ENCODE measurements around the gene ARHGAP27.

Gene ARHGAP27

GRCh38 chr17:45431531-45432404, 902 bp downstream of the ARHGAP27 start:
- peak overlapping the region; percentile 62 for H3K4me3 ChIP-seq (ENCODE audit: low read depth, low read length)

DNA sequence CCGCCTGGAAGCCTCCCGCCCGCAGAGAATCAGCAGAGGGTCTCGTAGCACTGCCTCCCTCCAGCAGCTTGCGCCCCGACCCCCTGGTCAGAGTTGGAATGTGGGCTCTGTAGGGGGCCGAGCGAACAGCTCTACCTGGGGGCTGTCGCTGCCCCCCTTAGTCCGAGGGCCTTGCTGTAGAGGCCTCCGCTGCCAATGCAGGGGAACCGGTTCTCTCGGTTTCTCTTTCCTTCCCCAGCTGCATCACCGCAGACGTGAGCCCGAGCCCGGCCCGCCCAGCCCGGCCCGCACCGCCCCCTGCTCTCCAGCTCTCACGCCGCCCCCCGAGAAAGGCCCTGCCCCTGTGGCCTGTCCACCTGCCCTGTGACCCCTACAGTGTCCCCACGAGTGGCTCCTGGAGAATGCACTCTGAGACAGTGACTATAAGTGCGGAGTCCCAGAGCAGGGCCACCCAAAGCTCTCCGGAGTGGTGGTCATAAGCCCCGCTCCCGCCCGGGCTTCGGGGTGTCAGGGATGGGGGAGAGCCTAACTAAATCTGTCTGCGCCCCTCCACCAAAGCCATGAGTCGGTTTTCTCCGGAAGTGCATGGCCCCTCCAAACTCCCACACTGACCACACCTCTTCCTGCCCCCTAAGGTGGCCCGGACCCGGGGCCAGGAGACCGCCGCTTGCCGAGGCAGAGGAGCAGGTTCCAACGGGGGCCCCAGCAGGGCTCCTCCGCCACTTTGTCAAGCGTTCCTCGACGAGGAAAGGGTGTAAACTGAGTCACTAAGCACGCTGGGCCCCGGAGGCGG, 1.7 kb downstream of the ARHGAP27 start:
- peak overlapping the region; percentile 62 for H3K4me3 ChIP-seq (ENCODE audit: low read depth, low read length)

GRCh38 chr17:45430006-45430737, 2.5 kb downstream of the ARHGAP27 start:
- H3K4me3 ChIP-seq (ENCODE audit: low read depth, low read length) = no peak overlapping the region

GRCh38 chr17:45429339-45430005, 3.2 kb downstream of the ARHGAP27 start:
- H3K4me3 ChIP-seq (ENCODE audit: low read depth, low read length) = peak overlapping the region; percentile 10

DNA sequence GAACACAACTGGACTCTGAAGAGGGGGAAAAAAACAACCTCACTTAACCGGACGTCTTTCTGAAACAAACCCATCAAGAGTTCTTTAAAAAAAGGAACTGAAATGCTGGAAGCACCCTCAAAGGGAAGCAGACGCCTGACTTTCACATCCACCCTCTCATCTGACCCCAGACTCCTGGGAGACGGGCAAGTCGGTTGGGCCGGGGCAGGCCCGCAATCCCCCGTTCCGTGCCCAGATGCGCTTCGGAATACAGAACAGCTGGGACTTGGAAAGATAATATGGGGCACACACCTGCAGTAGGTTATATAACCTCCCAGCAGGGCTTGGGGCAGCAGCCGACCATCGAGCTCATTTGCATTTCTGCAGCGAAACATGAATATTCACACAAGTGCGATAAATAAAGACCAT, 3.7 kb downstream of the ARHGAP27 start:
- H3K4me3 ChIP-seq (ENCODE audit: low read depth, low read length) = peak overlapping the region; percentile 10

- H3K4me3 ChIP-seq (ENCODE audit: low read depth, low read length) = no peak overlapping the region
These were observed 4.5 kb downstream of the ARHGAP27 start for GRCh38 chr17:45428050-45428617.

DNA sequence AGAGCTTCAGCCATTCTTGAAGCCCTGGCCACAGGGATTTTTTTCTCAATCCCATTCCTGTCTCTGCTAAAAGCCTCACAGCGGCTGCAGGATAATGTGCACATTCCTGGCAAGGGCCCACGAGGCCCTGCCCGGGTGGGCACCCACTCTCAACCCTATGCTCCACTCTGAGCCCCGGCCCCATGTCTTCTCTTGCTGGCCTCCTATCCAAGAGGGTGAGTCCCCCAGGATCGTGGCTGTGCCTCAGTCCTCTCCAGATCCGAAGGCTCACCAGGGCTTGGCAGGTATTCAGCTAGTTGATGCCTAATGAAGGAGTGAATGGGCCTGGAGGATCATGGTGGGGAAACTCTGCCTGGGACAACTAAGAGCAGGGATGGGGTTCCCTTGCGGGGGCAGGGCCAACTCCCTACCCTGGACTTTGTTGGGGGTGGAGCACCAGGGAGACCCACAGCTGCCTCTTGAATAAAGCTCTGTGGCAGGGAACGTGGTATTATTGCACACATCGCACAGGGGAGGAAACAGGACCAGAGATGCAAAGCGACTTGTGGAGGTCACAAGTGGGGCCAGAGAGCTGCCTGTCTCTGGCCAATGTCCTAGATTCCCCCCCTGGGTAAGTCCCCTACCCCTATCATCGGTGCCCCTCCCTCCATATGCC, 5.4 kb downstream of the ARHGAP27 start:
- H3K4me3 ChIP-seq (ENCODE audit: low read depth, low read length) = no peak overlapping the region

DNA sequence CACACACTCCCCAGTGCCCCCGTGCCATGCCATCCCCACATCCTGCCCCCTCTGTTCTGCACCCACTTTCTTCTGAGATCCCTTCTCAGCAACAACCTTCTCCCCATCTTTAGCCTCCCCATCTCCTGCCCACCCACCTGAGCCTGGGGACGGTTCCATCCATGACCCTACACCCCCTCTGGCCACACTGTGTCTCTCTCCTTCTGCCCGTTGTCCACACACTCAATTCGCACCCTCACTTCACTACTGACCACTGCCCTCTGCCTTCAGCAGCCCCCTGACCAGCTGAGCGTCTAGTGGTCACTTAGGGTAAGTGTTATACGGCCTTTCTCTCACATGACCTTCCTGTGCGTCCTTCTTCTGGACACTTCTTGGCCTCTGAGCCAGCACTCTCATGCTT, 6.1 kb downstream of the ARHGAP27 start:
- H3K4me3 ChIP-seq (ENCODE audit: low read depth, low read length) = no peak overlapping the region

- no peak overlapping the region for H3K4me3 ChIP-seq (ENCODE audit: low read depth, low read length)
These were observed 6.7 kb downstream of the ARHGAP27 start for GRCh38 chr17:45425984-45426413.

DNA sequence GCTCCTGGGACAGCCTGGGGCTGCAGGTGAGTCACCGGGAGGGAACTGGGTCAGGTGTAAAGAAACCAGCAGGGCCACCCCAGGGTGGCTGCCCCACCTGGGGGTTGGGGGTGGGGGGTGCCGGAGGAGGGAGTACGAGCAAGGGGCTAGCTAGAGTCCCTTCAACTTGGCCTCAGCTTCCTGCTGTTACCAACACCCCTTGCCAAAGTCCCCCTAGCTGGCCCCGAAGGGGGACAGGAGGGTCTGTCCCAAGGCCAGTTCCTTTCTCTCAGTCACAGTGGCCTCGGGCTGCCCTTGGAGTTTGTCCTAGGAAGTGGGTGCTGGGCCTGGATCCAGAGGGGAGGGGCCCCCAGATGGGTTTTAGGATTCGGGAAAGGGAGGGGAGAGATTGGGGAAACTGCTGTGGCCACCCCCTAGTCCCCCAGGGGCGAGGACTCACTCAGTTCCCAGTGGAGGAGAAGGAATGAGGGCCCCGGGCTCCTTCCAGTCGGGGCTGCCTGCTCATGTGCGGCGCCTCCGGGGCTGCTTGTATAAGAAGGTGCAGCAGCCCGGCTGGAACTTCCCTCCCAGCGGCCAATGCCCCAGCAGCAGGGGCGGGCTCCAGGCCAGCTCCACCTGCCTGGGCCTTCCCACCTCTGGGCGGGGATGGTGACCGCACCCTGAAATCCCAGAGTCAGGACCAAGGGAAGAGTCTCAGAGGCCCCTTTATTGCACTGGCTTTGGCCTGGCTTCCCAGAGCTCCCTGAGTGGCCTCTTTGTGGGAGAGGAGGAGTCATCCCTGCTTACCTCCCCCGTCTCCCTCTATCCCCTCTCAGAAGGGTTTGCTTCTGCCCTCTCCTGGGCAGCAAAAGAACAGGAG, 7.3 kb downstream of the ARHGAP27 start:
- H3K4me3 ChIP-seq (ENCODE audit: low read depth, low read length) = peak overlapping the region; percentile 13

- no peak overlapping the region for H3K4me3 ChIP-seq (ENCODE audit: low read depth, low read length)
These were observed 7.9 kb downstream of the ARHGAP27 start for GRCh38 chr17:45424769-45425124.

- no peak overlapping the region for H3K4me3 ChIP-seq (ENCODE audit: low read depth, low read length)
These were observed 8.7 kb downstream of the ARHGAP27 start for GRCh38 chr17:45423975-45424335.

- H3K4me3 ChIP-seq (ENCODE audit: low read depth, low read length) = no peak overlapping the region
These were observed 9.2 kb downstream of the ARHGAP27 start for GRCh38 chr17:45423304-45423974.

DNA sequence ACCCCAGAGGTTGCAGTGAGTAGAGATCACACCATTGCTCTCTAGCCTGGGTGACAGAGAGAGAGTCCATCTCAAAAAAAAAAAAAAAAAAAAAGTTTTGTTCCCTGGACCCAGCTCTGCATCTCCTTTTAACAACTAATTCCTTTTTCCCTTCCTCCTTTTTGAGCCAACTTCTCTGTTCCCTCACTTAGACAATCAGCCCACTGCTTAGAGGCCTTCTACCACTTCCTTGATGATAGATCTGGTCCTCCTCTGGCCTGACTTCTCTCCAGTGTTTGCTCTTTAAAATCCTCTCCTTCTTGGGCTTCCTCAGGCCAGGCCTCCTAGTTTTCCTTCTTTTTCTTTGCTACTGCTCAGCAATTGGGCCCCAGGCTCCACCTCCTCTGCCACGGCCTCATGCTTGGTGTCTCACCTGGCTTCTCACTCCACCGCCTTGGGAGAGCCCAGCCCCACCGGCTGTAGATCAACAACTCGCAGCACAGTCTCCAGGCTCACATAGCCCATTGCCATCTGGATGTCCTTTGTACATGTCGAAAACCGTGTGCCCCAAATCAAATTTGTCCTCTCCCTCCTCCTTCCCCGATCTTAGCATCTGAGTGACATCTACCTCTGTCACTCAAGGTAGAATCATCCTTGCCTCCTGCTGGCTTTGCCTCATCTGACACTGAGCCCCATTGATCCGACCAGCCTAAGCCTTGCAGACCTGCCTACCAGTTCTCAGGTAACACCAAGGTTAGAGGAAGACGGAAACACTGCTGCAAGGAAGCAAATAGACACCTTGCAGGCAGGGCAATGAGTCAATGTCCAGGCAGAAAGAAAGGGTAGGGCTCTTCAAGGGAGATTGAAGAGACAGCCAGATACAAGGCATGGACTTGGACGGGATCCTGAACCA, 17.4 kb downstream of the ARHGAP27 start:
- no peak overlapping the region for H3K4me3 ChIP-seq (ENCODE audit: low read depth, low read length)

DNA sequence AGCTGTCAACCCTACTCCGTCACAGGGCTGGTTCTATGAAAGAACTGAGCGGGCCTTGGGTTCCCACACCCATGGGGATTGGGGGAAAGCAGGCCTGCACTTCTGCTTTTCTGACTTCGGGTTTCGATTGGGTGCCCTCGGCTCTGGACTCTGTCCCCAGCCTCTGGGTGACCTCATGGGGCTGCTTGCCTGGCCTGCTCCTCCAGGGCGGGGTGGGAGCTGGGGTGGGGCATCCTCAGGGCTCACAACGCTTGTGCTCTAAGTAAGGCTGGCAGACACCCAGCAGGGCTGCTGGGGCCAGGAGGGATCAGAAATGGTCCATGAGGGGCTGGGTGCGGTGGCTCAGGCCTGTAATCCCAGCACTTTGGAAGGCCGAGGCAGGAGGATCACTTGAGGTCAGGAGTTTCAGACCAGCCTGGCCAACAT, 19.2 kb downstream of the ARHGAP27 start:
- no peak overlapping the region for H3K4me3 ChIP-seq (ENCODE audit: low read depth, low read length)

GRCh38 chr17:45411348-45412105, 21.1 kb downstream of the ARHGAP27 start:
- no peak overlapping the region for H3K4me3 ChIP-seq (ENCODE audit: low read depth, low read length)

All from iPS-11a (cell line).